HEK293 (cell line): ENCODE results near the gene KRT7.

ENCODE experiments used
- CTCF ChIP-seq: fragments of 450-650 bp; formaldehyde crosslinking; IDR thresholded peaks from 2 replicates; pipeline ENCODE4 v1.5.1; 2016; ENCODE audit warnings: missing biosample characterization, missing genetic modification characterization
- ZNF274 ChIP-seq, 2 experiments: fragments of 200-500 bp in 1 of 2; fragments of 450-650 bp in 1 of 2; sonication (Bioruptor generic) in 1 of 2; formaldehyde crosslinking in 1 of 2; IDR thresholded peaks; 2 replicates each; pipeline versions ENCODE4 v1.5.1 to v1.6.1; 2014 to 2016; ENCODE audit warnings: borderline replicate concordance in 1 of 2, inconsistent platforms in 1 of 2, low read length in 1 of 2, missing biosample characterization in 1 of 2, missing genetic modification characterization in 1 of 2

- TF ChIP-seq CTCF (tag by site-specific recombination) = no peak
- no peak for TF ChIP-seq ZNF274 (IDR thresholded peaks at IDR 0.05; ENCODE audit: low read length)
- no peak for TF ChIP-seq ZNF274 (tag by site-specific recombination; IDR thresholded peaks at IDR 0.05; ENCODE audit: borderline replicate concordance)
Measured at GRCh38 chr12:52234223-52234810, 1.3 kb downstream of the KRT7 start.
